GM12878 (cell line): ENCODE measurements around the gene ZNF804B. TPM values are rescaled to one million over a fixed set of nuclear protein-coding genes. Genes with fewer than 3 reads are reported as not detected.

Source experiments
- ATAC-seq: fragments of 200-7000 bp; cut with Tn5 transposase; 3 replicates; pipeline ENCODE4 v1.9.1; 2020; ENCODE audit warnings: mild to moderate bottlenecking, moderate library complexity
- BruUV-seq: library from RNA; stranded (reverse); fragments of 400-500 nt; replicated peaks from 2 replicates; lab custom pipeline; 2021; lab: Mats Ljungman, UMichigan
- CTCF ChIA-PET: fragments of 300-600 bp; sonication (Branson Sonifier 250); formaldehyde crosslinking; extraction: SDS; loops from one replicate; lab custom pipeline; 2021; ENCODE audit warnings: inconsistent platforms; lab: Yijun Ruan, JAX
- POLR2A ChIA-PET: fragments of 350-600 bp; formaldehyde crosslinking; extraction: SDS; loops from one replicate; lab custom pipeline; 2021; ENCODE audit warnings: inconsistent platforms; lab: Charles Lee
- RAD21 ChIA-PET: fragments of 300-600 bp; sonication (Branson Sonifier 250); formaldehyde crosslinking; loops from one replicate; lab custom pipeline; 2023; ENCODE audit warnings: antibody characterized with exemption; ENCODE audit not compliant: unreplicated experiment; lab: Charles Lee
- SMC1A ChIA-PET: fragments of 300-600 bp; sonication (Branson Sonifier 250); formaldehyde crosslinking; loops from one replicate; lab custom pipeline; 2023; ENCODE audit not compliant: unreplicated experiment, uncharacterized antibody; lab: Charles Lee
- DNase-seq: peaks from one replicate; pipeline ENCODE4 v3.0.0-alpha.2; 2011; ENCODE audit warnings: low read depth, low spot score
- FAIRE-seq: peaks from 3 replicates; lab custom pipeline; 2011; peaks lifted over from hg19 to GRCh38; lab: Jason Lieb, UNC
- H2AFZ ChIP-seq: 2 replicates; pipeline ENCODE4 v1.6.0; 2011; ENCODE audit warnings: low read depth, low read length, control low read depth; ENCODE audit not compliant: control insufficient read depth
- H3K27ac ChIP-seq: 2 replicates; pipeline ENCODE4 v1.5.1; 2011; ENCODE audit warnings: control low read depth; ENCODE audit not compliant: control insufficient read depth, insufficient read depth
- H3K27me3 ChIP-seq, 2 experiments: replicated peaks in 1 of 2; 2 replicates each; pipeline versions ENCODE4 v1.6.0 to v1.6.1; 2011; ENCODE audit warnings: low read length in 1 of 2; ENCODE audit not compliant: control insufficient read depth in 2 of 2, insufficient read depth in 2 of 2
- H3K36me3 ChIP-seq, 2 experiments: 2 replicates each; pipeline ENCODE4 v1.5.1; 2011; ENCODE audit warnings: low read length in 1 of 2; ENCODE audit not compliant: control insufficient read depth in 2 of 2, insufficient read depth in 2 of 2
- H3K4me1 ChIP-seq: 2 replicates; pipeline ENCODE4 v1.6.1; 2011; ENCODE audit warnings: mild to moderate bottlenecking, low read length, moderate library complexity, mixed read lengths; ENCODE audit not compliant: control insufficient read depth, insufficient read depth
- H3K4me2 ChIP-seq: 2 replicates; pipeline ENCODE4 v1.6.0; 2011; ENCODE audit warnings: control low read depth; ENCODE audit not compliant: control insufficient read depth, insufficient read depth
- H3K4me3 ChIP-seq: fragments of 200-600 bp; sonication (generic); 2 replicates; pipeline ENCODE4 v1.5.1; 2016
- H3K79me2 ChIP-seq: 2 replicates; pipeline ENCODE4 v1.6.0; 2011; ENCODE audit warnings: low read length; ENCODE audit not compliant: control insufficient read depth, insufficient read depth
- H3K9ac ChIP-seq: 2 replicates; pipeline ENCODE4 v1.8.0; 2011; ENCODE audit warnings: low read length, control low read depth, mixed read lengths; ENCODE audit not compliant: control insufficient read depth, insufficient read depth
- H3K9me3 ChIP-seq: replicated peaks from 3 replicates; pipeline ENCODE4 v1.5.1; 2011; ENCODE audit warnings: mild to moderate bottlenecking, low read length; ENCODE audit not compliant: control insufficient read depth, insufficient read depth
- H4K20me1 ChIP-seq: 2 replicates; pipeline ENCODE4 v1.6.0; 2011; ENCODE audit not compliant: control insufficient read depth, insufficient read depth
- ATF7 ChIP-seq: fragments of 450-650 bp; IDR thresholded peaks from 2 replicates; pipeline ENCODE4 v1.6.1; 2016; ENCODE audit warnings: low read depth, mild to moderate bottlenecking
- E2F8 ChIP-seq: fragments of 450-650 bp; IDR thresholded peaks from 2 replicates; pipeline ENCODE4 v1.6.1; 2018; ENCODE audit warnings: mild to moderate bottlenecking, low read depth, moderate library complexity; ENCODE audit not compliant: partially characterized antibody
- KAT2A ChIP-seq: conservative IDR thresholded peaks from 2 replicates; pipeline ENCODE4 v1.6.1; 2011; ENCODE audit warnings: low read depth, low read length; ENCODE audit not compliant: control insufficient read depth
- in situ Hi-C: fragments of 300-500 bp; cut with MboI; formaldehyde crosslinking; loops from 9 replicates; pipeline ENCODE4 v1.14.3; 2018; ENCODE audit warnings: mixed read lengths
- intact Hi-C: fragments of 100-400 bp; cut with micrococcal nuclease; formaldehyde crosslinking; loops from one replicate; pipeline ENCODE4 v1.14.2; 2022; ENCODE audit not compliant: unreplicated experiment
- polyA plus RNA-seq, 11 experiments: library from polyadenylated mRNA; depleted of rRNA in 4 of 11; unstranded in 6 of 11; stranded (reverse) in 5 of 11; fragments of >200 nt; fragmentation: Nextera tagmentation in 4 of 11; fragmentation: Illumina TruSeq in 1 of 11; extraction: Ambion mirVana in 4 of 11; extraction: Trizol in 1 of 11; gene quantifications; 1 replicate in 1 of 11; 2 replicates in 10 of 11; pipeline versions ENCODE4 v1.2.1 to v1.2.3, GENCODE V29; 2011 to 2016; ENCODE audit warnings: inconsistent platforms in 2 of 11, missing spikeins in 2 of 11, low read depth in 1 of 11
- total RNA-seq, 4 experiments: library from RNA; depleted of rRNA in 3 of 4; stranded (reverse); fragments of >200 nt in 3 of 4; fragmentation: Illumina TruSeq in 1 of 4; extraction: Trizol in 1 of 4; gene quantifications; 2 replicates each; pipeline versions ENCODE4 v1.2.1 to v1.2.3, GENCODE V29; 2013 to 2021
- TF ChIP-seq, protein P1 (sequence below): fragments of 450-650 bp; IDR thresholded peaks from 2 replicates; pipeline ENCODE4 v1.6.1; 2016; ENCODE audit warnings: mild to moderate bottlenecking, moderate library complexity, borderline replicate concordance

Gene ZNF804B
- total and polyA plus RNA-seq, 10 of the 15 experiments (the other 5 are each of a cell fraction or from before 2014, with no cell fraction given): not detected

DNA sequence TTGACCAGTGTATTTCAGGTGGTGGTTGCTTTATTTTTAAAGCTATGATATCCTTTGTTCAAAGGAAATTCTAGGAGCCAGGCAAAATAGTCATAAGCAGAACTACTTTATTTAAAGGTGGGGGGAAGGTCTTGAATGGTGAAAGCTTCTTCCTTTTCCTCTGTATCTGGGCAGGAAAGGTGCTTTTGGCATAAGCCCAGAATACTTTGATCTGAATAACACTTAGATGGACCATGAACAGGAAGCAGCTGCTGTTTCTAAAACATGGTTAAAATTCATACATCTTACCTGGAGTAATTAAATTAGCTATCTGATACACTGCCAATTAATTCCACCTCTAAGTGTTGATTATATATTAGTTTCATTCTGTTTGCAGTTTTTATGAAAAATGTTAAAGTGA is 13.3 kb downstream of the ZNF804B start (continued):
- TF ChIP-seq E2F8: no peak
- TF ChIP-seq KAT2A: no peak

- Histone ChIP-seq H3K27me3 (no peaks in the 10 kb centered on the region), H3K9me3 (no peaks in the 10 kb centered on the region), H4K20me1 (no peaks in the 10 kb centered on the region), H3K27ac (no peak overlapping the region), H3K36me3 (no peaks in the 10 kb centered on the region), H3K4me2 (no peak overlapping the region), H3K4me1 (no peaks in the 10 kb centered on the region), H2AFZ (no peak overlapping the region), H3K79me2 (no peaks in the 10 kb centered on the region), H3K4me3 (no peak overlapping the region), H3K9ac (no peak overlapping the region)
- no peak for ATAC-seq
- no peak for DNase-seq
- SMC1A ChIA-PET: interaction anchor here (0.7 to 2.3 kb wide), 5 partner anchors 8 to 59 kb away, joined by 3 to 8 read pairs (median 5); no protein-coding TSS in a partner anchor
- no peak for TF ChIP-seq ATF7
- TF ChIP-seq, protein P1, sequence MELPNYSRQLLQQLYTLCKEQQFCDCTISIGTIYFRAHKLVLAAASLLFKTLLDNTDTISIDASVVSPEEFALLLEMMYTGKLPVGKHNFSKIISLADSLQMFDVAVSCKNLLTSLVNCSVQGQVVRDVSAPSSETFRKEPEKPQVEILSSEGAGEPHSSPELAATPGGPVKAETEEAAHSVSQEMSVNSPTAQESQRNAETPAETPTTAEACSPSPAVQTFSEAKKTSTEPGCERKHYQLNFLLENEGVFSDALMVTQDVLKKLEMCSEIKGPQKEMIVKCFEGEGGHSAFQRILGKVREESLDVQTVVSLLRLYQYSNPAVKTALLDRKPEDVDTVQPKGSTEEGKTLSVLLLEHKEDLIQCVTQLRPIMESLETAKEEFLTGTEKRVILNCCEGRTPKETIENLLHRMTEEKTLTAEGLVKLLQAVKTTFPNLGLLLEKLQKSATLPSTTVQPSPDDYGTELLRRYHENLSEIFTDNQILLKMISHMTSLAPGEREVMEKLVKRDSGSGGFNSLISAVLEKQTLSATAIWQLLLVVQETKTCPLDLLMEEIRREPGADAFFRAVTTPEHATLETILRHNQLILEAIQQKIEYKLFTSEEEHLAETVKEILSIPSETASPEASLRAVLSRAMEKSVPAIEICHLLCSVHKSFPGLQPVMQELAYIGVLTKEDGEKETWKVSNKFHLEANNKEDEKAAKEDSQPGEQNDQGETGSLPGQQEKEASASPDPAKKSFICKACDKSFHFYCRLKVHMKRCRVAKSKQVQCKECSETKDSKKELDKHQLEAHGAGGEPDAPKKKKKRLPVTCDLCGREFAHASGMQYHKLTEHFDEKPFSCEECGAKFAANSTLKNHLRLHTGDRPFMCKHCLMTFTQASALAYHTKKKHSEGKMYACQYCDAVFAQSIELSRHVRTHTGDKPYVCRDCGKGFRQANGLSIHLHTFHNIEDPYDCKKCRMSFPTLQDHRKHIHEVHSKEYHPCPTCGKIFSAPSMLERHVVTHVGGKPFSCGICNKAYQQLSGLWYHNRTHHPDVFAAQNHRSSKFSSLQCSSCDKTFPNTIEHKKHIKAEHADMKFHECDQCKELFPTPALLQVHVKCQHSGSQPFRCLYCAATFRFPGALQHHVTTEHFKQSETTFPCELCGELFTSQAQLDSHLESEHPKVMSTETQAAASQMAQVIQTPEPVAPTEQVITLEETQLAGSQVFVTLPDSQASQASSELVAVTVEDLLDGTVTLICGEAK: no peak
- in situ Hi-C loops (loop anchor here (25.0 kb wide), 1 partner anchor 1336 kb away; no protein-coding TSS in a partner anchor), intact Hi-C loops (no loop called here)
- FAIRE-seq: no peak
- RAD21 ChIA-PET: interaction anchor here (0.6 kb wide), 1 partner anchor 43 kb away, joined by 4 read pairs; no protein-coding TSS in a partner anchor
- BruUV-seq: no TSS peak
- CTCF ChIA-PET: interaction anchor here (1.1 kb wide), 2 partner anchors 10 to 374 kb away, joined by 3 to 4 read pairs; no protein-coding TSS in a partner anchor
- POLR2A ChIA-PET: interaction anchor here (0.6 kb wide), 1 partner anchor 1558 kb away, joined by 3 read pairs; no protein-coding TSS in a partner anchor
Measured at GRCh38 chr7:88775838-88776237, 16.3 kb downstream of the ZNF804B start.
